CD4-positive, alpha-beta T cell (primary cell): ENCODE results near the gene C4orf50. TPM values are rescaled to one million over a fixed set of nuclear protein-coding genes. Genes with fewer than 3 reads are reported as not detected.

Source experiments
- ATAC-seq: fragments of 200-7000 bp; cut with Tn5 transposase; one replicate; pipeline ENCODE4 v1.10.0; 2022; ENCODE audit warnings: mild to moderate bottlenecking; ENCODE audit not compliant: poor library complexity
- CTCF ChIA-PET: fragments of 350-600 bp; sonication (Branson Sonifier 250); formaldehyde crosslinking; loops from one replicate; lab custom pipeline; 2021; ENCODE audit warnings: antibody characterized with exemption, inconsistent platforms; lab: Charles Lee
- POLR2A ChIA-PET: fragments of 350-600 bp; sonication (Branson Sonifier 250); formaldehyde crosslinking; loops from one replicate; lab custom pipeline; 2021; ENCODE audit warnings: antibody characterized with exemption, inconsistent platforms; lab: Charles Lee
- DNase-seq, 14 experiments: peaks; one replicate each; pipeline ENCODE4 v3.0.0-alpha.2; 2013 to 2020; ENCODE audit warnings: mixed read lengths in 2 of 14
- H3K27ac ChIP-seq, 2 donors: one replicate each; pipeline versions ENCODE4 v1.5.1 to v1.7.0; 2013; ENCODE audit warnings: low read length in 2 of 2, low read depth in 1 of 2, mild to moderate bottlenecking in 1 of 2
- H3K27me3 ChIP-seq, 2 experiments: 1 replicate in 1 of 2; 2 replicates in 1 of 2; pipeline versions ENCODE4 v1.6.1 to v1.7.0; 2013; ENCODE audit warnings: low read length in 2 of 2, control low read depth in 1 of 2, mild to moderate bottlenecking in 1 of 2, moderate library complexity in 1 of 2; ENCODE audit not compliant: insufficient read depth in 2 of 2, control insufficient read depth in 1 of 2
- H3K36me3 ChIP-seq: one replicate; pipeline ENCODE4 v1.6.1; 2013; ENCODE audit warnings: low read length, control low read depth; ENCODE audit not compliant: insufficient read depth
- H3K4me1 ChIP-seq: one replicate; pipeline ENCODE4 v1.6.1; 2013; ENCODE audit warnings: low read length, control low read depth; ENCODE audit not compliant: insufficient read depth
- H3K4me3 ChIP-seq: one replicate; pipeline ENCODE4 v1.5.1; 2013; ENCODE audit warnings: mild to moderate bottlenecking, low read length, moderate library complexity
- H3K9me3 ChIP-seq, 2 experiments: 1 replicate in 1 of 2; 2 replicates in 1 of 2; pipeline versions ENCODE4 v1.6.1 to v1.7.0; 2013; ENCODE audit warnings: low read length in 2 of 2, mild to moderate bottlenecking in 2 of 2, control low read depth in 1 of 2, moderate library complexity in 1 of 2; ENCODE audit not compliant: control insufficient read depth in 1 of 2, insufficient read depth in 1 of 2
- H3K27ac Mint-ChIP-seq: one replicate; pipeline ENCODE4 v1.8.0; 2020; ENCODE audit warnings: mixed read lengths
- H3K27me3 Mint-ChIP-seq: one replicate; pipeline ENCODE4 v1.8.0; 2021; ENCODE audit warnings: mixed read lengths
- H3K36me3 Mint-ChIP-seq: one replicate; pipeline ENCODE4 v1.8.0; 2021; ENCODE audit warnings: low read depth, mixed read lengths
- H3K4me1 Mint-ChIP-seq: one replicate; pipeline ENCODE4 v1.8.0; 2021; ENCODE audit warnings: low read depth, mixed read lengths
- H3K4me3 Mint-ChIP-seq: one replicate; pipeline ENCODE4 v1.8.0; 2020; ENCODE audit warnings: mild to moderate bottlenecking, mixed read lengths
- H3K9me3 Mint-ChIP-seq: one replicate; pipeline ENCODE4 v1.8.0; 2020; ENCODE audit warnings: mixed read lengths
- CTCF ChIP-seq: fragments of 200-600 bp; IDR thresholded peaks from one replicate; pipeline ENCODE4 v1.8.0; 2022; ENCODE audit warnings: antibody characterized with exemption, mild to moderate bottlenecking
- intact Hi-C, 2 experiments: fragments of 100-400 bp; cut with DNase I in 1 of 2; cut with micrococcal nuclease in 1 of 2; formaldehyde crosslinking; loops; one replicate each; pipeline versions ENCODE4 v1.15.1 to v1.9.0; 2023 to 2025; cut with DNase I, micrococcal nuclease
- total RNA-seq, 174 experiments: library from RNA in 2 of 174; stranded (reverse) in 2 of 174; gene quantifications; one replicate each; pipeline ENCODE4 v1.2.3 and lab custom pipeline; 2021 to 2026

The C4orf50 gene
- total RNA-seq, 2 experiments from 2014 or later: 0.16 to 0.20 TPM

- Mint-ChIP-seq H3K4me3 (no peak overlapping the region), H3K4me1 (no peaks in the 10 kb centered on the region), H3K27me3 (peaks cover 22% of the 10 kb centered on the region), H3K9me3 (no peaks in the 10 kb centered on the region), H3K36me3 (no peaks in the 10 kb centered on the region), H3K27ac (no peak overlapping the region)
- POLR2A ChIA-PET: no interaction called here
- Histone ChIP-seq H3K4me3 (no peak overlapping the region), H3K36me3 (no peaks in the 10 kb centered on the region), H3K9me3 (peaks cover 0 to 13% of the 10 kb centered on the region in 2 experiments), H3K4me1 (no peaks in the 10 kb centered on the region), H3K27ac (no peak overlapping the region), H3K27me3 (no peaks in the 10 kb centered on the region)
- ATAC-seq: no peak
- no peak for DNase-seq
- intact Hi-C loops: no loop called here
- TF ChIP-seq CTCF: no peak
- CTCF ChIA-PET: no interaction called here
Measured at GRCh38 chr4:5928844-5929420, 89.3 kb downstream of the C4orf50 start.

- H3K4me1 Mint-ChIP-seq: no peaks in the 10 kb centered on the region
Measured at GRCh38 chr4:5928274-5928673, 90.0 kb downstream of the C4orf50 start.

DNA sequence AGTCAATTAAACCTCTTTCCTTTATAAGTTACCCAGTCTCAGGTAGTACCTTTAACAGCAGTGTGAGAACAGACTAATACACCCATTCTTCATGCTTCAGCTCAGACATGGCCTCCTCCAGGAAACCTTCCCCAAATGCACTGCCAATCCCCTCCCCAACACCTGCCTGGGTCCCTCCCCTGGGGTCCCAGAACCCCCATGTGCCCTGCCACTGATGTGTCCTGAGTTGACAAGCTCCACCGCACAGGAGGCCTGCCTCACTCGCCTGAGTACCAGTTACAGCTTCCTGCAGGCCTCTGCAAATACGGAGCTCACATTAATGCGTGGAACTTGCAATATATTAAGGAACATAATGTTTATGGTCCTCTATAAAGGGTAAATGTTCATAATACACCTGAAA, 90.5 kb downstream of the C4orf50 start:
- no peaks in the 10 kb centered on the region for H3K4me1 ChIP-seq
- ATAC-seq: no peak
- Mint-ChIP-seq H3K4me1 (no peaks in the 10 kb centered on the region), H3K27me3 (peaks cover 30% of the 10 kb centered on the region), H3K4me3 (no peak overlapping the region), H3K27ac (no peak overlapping the region), H3K9me3 (no peaks in the 10 kb centered on the region), H3K36me3 (no peaks in the 10 kb centered on the region)
- H3K36me3 ChIP-seq: no peaks in the 10 kb centered on the region
- ChIA-PET CTCF (no interaction called here), POLR2A (no interaction called here)
- H3K4me3 ChIP-seq: no peak overlapping the region
- no peak for DNase-seq
- TF ChIP-seq CTCF: no peak
- H3K27me3 ChIP-seq: no peaks in the 10 kb centered on the region
- H3K27ac ChIP-seq: no peak overlapping the region
- peaks cover 0 to 16% of the 10 kb centered on the region in 2 experiments for H3K9me3 ChIP-seq
- intact Hi-C loops: no loop called here

More at GRCh38 chr4:5928274-5928673, 90.0 kb downstream of the C4orf50 start:
- ATAC-seq (no peak), DNase-seq (no peak)
- ChIA-PET POLR2A (no interaction called here), CTCF (no interaction called here)
- H3K4me3 Mint-ChIP-seq: no peak overlapping the region
- H3K9me3 Mint-ChIP-seq: no peaks in the 10 kb centered on the region
- H3K27ac ChIP-seq: no peak overlapping the region
- no peak overlapping the region for H3K4me3 ChIP-seq
- no peak overlapping the region for H3K27ac Mint-ChIP-seq
- intact Hi-C loops: no loop called here
- H3K36me3 Mint-ChIP-seq: no peaks in the 10 kb centered on the region
- no peaks in the 10 kb centered on the region for H3K4me1 ChIP-seq
- peaks cover 0 to 15% of the 10 kb centered on the region in 2 experiments for H3K9me3 ChIP-seq
- no peaks in the 10 kb centered on the region for H3K36me3 ChIP-seq
- H3K27me3 Mint-ChIP-seq: peaks cover 26% of the 10 kb centered on the region
- H3K27me3 ChIP-seq: no peaks in the 10 kb centered on the region
- TF ChIP-seq CTCF: no peak
